ENCODE results near the gene CCDC91.

CCDC91 gene

DNA sequence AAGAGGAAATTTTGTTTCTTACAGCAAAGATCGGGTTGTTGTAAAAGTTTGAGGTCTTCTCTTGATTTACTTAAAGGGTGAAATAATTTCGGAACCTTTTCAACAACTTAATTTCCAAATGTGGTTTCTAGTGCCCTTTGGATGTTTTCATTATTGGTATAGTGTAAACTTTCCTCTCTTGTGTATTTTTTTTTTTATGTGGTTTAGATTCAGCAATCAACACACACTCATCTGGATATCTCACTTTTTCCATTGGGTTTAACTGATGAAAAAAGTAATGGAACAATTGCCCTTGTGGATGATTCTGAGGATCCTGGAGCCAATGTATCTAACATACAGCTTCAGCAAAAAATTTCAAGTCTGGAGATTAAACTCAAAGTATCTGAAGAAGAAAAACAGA lies 116.3 kb downstream of the CCDC91 start:
- Histone ChIP-seq H3F3A (ENCODE audit: insufficient read depth) (no peaks in the 10 kb centered on the region), H2AFZ (ENCODE audit: low read depth, low read length, severe bottlenecking) (no peak overlapping the region), H3K27ac (ENCODE audit: low read depth, low read length) (no peak overlapping the region), H3K4me3 (ENCODE audit: insufficient read depth, low read length, poor library complexity, severe bottlenecking) (no peak overlapping the region), H3K36me3 (ENCODE audit: low read length) (peaks cover 8% of the 10 kb centered on the region; the same call in 1 of the 2 replicates), H3K27me3 (ENCODE audit: low read length) (no peaks in the 10 kb centered on the region), H4K20me1 (ENCODE audit: low read depth, low read length) (no peaks in the 10 kb centered on the region), H3K79me2 (ENCODE audit: insufficient read depth, low read length) (no peaks in the 10 kb centered on the region), H3K9ac (ENCODE audit: low read length) (no peak overlapping the region), H3K9me3 (ENCODE audit: insufficient read depth, low read length) (no peaks in the 10 kb centered on the region), H3K4me2 (ENCODE audit: low read depth, low read length, poor library complexity, severe bottlenecking) (no peak overlapping the region), H3K9me2 (replicated peaks; ENCODE audit: insufficient read depth, low read length) (no peaks in the 10 kb centered on the region)
- no peak for TF ChIP-seq EZH2phosphoT487 (conservative IDR thresholded peaks at IDR 0.05; ENCODE audit: low read length)
- TF ChIP-seq, protein P1, sequence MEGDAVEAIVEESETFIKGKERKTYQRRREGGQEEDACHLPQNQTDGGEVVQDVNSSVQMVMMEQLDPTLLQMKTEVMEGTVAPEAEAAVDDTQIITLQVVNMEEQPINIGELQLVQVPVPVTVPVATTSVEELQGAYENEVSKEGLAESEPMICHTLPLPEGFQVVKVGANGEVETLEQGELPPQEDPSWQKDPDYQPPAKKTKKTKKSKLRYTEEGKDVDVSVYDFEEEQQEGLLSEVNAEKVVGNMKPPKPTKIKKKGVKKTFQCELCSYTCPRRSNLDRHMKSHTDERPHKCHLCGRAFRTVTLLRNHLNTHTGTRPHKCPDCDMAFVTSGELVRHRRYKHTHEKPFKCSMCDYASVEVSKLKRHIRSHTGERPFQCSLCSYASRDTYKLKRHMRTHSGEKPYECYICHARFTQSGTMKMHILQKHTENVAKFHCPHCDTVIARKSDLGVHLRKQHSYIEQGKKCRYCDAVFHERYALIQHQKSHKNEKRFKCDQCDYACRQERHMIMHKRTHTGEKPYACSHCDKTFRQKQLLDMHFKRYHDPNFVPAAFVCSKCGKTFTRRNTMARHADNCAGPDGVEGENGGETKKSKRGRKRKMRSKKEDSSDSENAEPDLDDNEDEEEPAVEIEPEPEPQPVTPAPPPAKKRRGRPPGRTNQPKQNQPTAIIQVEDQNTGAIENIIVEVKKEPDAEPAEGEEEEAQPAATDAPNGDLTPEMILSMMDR (IDR thresholded peaks at IDR 0.05; ENCODE audit: insufficient read depth, low read length, poor library complexity, severe bottlenecking), result no peak

DNA sequence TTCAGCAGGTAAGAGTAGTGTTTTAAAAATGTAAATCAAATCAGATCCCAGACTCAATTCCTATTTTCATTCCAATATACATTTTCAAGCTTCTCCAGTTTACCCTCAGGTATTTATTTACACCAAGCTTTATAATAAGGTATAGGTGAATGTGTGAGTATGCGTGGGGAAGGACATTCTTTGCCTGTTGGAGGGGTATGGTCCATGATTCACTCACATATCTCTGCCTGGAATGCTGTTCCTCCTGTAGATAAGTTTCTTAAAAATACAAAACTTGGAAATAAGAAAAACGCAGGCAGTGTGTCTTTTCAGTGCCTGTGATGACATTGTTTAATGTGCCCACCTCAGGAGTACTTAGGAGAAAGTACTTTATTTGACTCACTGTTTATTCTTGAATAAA lies 118.6 kb downstream of the CCDC91 start:
- no peak overlapping the region for H3K9ac ChIP-seq (ENCODE audit: low read length)
- H3K4me3 ChIP-seq (ENCODE audit: insufficient read depth, low read length, poor library complexity, severe bottlenecking), result no peak overlapping the region
- no peaks in the 10 kb centered on the region for H4K20me1 ChIP-seq (ENCODE audit: low read depth, low read length)
- no peak overlapping the region for H2AFZ ChIP-seq (ENCODE audit: low read depth, low read length, severe bottlenecking)
- H3K36me3 ChIP-seq (ENCODE audit: low read length), result peaks cover 8% of the 10 kb centered on the region; the same call in 1 of the 2 replicates
- no peaks in the 10 kb centered on the region for H3K27me3 ChIP-seq (ENCODE audit: low read length)
- TF ChIP-seq, protein P1 (IDR thresholded peaks at IDR 0.05; ENCODE audit: insufficient read depth, low read length, poor library complexity, severe bottlenecking), result no peak
- no peak for TF ChIP-seq EZH2phosphoT487 (conservative IDR thresholded peaks at IDR 0.05; ENCODE audit: low read length)
- H3K27ac ChIP-seq (ENCODE audit: low read depth, low read length), result no peak overlapping the region
- no peak overlapping the region for H3K4me2 ChIP-seq (ENCODE audit: low read depth, low read length, poor library complexity, severe bottlenecking)
- H3F3A ChIP-seq (ENCODE audit: insufficient read depth), result no peaks in the 10 kb centered on the region
- H3K9me3 ChIP-seq (ENCODE audit: insufficient read depth, low read length), result no peaks in the 10 kb centered on the region
- no peaks in the 10 kb centered on the region for H3K79me2 ChIP-seq (ENCODE audit: insufficient read depth, low read length)
- H3K9me2 ChIP-seq (replicated peaks; ENCODE audit: insufficient read depth, low read length), result no peaks in the 10 kb centered on the region

DNA sequence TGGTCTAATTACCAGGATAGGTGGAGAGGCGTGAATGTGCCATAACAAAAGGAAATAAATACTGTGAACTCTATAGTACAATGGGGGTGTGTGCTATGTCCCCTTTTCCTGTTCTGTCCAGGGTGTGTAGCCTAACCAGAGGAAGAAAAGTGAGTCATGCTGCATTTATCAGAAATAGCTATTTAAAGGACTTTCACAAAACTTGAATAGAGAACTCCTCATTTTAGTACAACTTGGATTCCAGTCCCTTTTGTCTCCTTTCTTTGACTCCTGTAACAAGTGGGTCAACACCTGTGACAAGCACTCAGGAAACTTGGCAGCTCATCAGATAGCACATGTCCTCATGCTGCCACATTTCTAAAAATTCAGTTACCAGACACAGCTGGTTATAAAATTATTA lies 123.4 kb downstream of the CCDC91 start:
- no peak overlapping the region for H2AFZ ChIP-seq (ENCODE audit: low read depth, low read length, severe bottlenecking)
- H3K9me2 ChIP-seq (replicated peaks; ENCODE audit: insufficient read depth, low read length), result no peaks in the 10 kb centered on the region
- H3F3A ChIP-seq (ENCODE audit: insufficient read depth), result no peaks in the 10 kb centered on the region
- no peaks in the 10 kb centered on the region for H3K79me2 ChIP-seq (ENCODE audit: insufficient read depth, low read length)
- no peaks in the 10 kb centered on the region for H3K9me3 ChIP-seq (ENCODE audit: insufficient read depth, low read length)
- no peaks in the 10 kb centered on the region for H3K27me3 ChIP-seq (ENCODE audit: low read length)
- peaks cover 10% of the 10 kb centered on the region; the same call in 1 of the 2 replicates for H3K36me3 ChIP-seq (ENCODE audit: low read length)
- H4K20me1 ChIP-seq (ENCODE audit: low read depth, low read length), result no peaks in the 10 kb centered on the region
- no peak overlapping the region for H3K4me3 ChIP-seq (ENCODE audit: insufficient read depth, low read length, poor library complexity, severe bottlenecking)
- H3K27ac ChIP-seq (ENCODE audit: low read depth, low read length), result no peak overlapping the region
- TF ChIP-seq EZH2phosphoT487 (conservative IDR thresholded peaks at IDR 0.05; ENCODE audit: low read length), result no peak
- TF ChIP-seq, protein P1 (IDR thresholded peaks at IDR 0.05; ENCODE audit: insufficient read depth, low read length, poor library complexity, severe bottlenecking), result no peak
- H3K9ac ChIP-seq (ENCODE audit: low read length), result no peak overlapping the region
- H3K4me2 ChIP-seq (ENCODE audit: low read depth, low read length, poor library complexity, severe bottlenecking), result no peak overlapping the region

All from SU-DHL-6 (cell line).